HT1080 (cell line): Measurements from ENCODE around the gene AAMP. TPM values are rescaled to one million over a fixed set of nuclear protein-coding genes. Genes with fewer than 3 reads are reported as not detected.

Source experiments
- DNase-seq: peaks from one replicate; pipeline ENCODE4 v3.0.0-alpha.2; 2015; ENCODE audit warnings: low read depth
- total RNA-seq: library from RNA; depleted of rRNA; stranded (reverse); fragments of >200 nt; shearing (Covaris generic); gene quantifications from 2 replicates; pipeline ENCODE4 v1.2.3, GENCODE V29; 2014; rRNA removed

AAMP gene
- total RNA-seq, 1 experiment from 2014 or later: 226 TPM

DNA sequence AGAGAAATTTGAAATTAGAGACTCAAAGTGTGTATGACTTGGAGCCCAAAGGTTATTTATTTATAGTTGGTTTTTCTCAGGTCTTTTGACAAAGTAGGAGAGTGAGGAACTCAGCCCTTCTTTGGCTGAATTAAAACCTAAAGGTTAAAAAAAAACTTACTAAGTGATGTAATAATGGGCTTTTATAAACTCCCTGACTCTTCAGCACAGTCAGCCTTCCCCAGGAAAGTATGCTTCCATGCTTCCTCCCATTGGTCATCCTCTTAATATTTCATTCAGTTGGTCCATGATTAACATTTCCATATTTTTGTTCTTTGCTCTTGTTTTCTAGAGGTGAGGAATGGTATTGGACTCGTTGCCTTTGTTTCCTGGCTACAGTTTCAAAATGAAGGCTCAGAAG lies 45.8 kb downstream of the AAMP start:
- DNase-seq: no peak

DNA sequence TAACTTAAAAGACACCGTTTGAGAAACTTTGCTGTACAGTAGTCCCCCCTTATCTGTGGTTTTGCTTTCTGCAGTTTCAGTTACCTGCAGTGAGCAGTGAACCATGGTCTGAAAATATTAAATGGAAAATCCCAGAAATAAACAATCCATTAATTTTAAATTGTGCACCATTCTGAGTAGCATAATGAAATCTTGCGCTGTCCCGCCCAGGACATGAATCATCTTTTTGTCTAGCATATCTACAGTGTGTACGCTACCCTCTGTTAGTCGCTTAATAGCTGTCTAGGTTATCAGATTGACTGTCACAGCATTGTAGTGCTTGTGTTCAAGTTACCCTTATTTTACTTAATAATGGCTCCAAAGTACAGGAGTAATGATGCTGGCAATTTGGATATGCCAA lies 46.9 kb downstream of the AAMP start:
- no peak for DNase-seq

DNA sequence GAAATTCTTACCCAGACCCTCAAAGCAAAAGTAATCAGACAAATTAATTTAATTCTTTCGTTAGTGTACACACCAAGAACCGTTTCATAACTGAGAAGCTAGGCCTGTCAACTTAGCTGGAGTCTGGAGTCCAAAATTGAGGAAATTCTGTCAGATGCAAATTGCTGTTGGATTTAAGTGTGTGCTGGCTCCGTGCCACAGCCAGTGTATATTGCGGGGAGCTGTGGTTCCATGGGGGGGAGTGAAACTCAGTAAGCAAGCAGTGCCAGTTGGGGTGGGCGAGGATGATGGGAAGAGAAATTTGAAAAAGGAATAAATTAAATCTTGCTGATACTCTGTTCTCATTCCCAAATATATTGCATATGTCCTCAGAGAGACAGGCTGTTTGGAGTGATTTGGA lies 48.9 kb downstream of the AAMP start:
- DNase-seq: no peak

DNA sequence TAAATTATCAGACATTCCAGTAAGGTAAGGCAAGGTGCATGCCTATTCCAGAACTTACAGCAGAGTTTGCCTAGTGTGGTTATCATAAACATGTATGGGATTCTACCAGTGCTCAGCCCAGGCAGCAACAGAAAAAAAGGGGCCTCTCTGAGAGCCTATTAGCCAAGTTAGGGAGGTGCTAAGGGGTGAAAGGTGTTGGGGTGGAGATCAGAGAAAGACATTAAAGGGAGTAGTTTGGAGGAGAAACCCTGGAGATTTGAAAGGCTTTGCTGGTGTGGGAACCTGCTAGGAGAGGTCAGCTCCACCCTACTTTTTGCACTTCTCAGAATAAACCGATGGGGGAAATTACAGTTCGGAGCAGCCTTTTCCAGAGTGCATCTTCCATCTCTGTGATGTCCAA lies 50.0 kb downstream of the AAMP start:
- DNase-seq: no peak

DNA sequence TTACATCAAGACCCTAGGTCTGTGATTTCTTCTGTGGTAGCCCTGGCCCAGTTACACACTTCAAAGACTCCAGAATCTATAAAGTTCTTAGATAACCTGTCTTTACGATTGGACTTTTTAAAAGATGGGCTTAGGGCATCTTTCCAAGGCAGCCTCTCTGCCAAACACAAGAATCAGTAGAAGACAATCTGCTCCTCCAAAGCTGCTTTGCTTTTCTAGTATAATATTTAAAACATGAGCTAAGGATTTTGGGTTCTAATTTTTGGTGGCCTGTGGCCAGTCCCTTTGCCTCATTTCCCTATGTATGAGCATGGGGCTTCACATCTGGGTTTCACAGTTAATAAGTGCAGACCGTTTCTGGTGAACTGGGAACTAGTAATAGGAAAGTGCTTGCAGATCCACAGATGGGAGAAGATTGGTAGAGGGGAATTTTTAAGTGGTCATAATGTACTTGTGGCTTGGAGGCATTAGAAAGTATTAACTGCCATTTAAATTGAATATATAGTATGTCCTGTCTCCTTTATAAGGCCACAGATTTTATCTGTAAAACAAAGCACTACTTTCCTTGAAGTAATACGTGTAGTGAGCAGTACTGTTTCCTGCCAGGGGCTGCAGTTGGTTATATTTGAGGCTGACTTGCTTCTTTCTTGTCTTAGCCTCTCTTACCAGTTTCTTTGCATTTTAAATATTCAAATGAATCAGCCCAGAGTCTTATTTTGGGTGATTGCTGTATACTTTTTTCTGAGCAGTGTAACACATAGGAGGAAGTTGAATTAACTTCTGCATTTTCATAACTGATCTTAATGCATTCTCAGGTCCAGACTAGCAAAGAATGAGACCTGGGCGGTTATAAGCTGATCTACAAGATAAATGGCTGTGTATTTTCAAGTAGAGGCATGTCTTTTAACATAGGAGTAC lies 51.4 kb downstream of the AAMP start:
- no peak for DNase-seq

DNA sequence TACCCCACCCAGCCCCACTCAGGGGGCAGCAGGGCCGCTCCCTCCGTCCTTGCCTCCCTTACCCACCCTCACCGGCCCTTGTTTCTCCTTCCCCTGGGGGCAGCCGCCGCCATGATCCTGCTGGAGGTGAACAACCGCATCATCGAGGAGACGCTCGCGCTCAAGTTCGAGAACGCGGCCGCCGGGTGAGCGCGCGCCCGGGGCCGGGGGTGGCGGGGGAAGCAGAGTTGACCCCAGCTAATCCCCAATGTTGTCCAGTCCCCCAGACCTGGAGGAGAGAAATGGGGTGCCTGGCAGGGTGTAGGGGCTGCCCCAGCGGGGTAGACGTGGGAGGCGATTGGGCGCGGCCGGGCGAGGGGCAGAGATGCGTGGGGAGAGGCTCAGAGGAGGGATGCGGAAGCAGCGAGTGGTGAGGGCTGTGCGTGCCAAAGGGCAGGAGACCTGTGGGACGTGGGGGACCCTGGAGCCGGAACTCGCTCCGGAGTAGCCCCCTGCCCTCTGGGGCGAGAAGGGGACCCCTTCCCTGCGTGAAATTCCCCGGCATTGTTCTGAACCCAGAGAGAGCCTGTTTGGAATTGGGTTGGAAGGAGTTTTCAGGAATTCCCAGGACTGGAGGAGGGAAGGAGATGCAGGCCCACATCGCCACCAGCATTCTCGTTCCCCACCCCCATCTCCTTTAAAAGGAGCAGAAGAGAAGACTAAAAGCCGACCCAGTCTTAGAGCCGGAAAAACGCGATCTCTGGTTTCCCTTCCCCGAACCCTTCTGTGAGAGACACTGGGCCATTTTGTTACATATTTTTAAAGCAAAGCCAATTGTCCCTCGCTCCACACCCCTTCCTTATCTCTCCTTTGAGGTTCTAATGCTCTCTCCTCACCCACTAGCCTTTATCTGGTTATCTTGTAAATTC lies 52.3 kb downstream of the AAMP start:
- DNase-seq: peak; percentile 39

DNA sequence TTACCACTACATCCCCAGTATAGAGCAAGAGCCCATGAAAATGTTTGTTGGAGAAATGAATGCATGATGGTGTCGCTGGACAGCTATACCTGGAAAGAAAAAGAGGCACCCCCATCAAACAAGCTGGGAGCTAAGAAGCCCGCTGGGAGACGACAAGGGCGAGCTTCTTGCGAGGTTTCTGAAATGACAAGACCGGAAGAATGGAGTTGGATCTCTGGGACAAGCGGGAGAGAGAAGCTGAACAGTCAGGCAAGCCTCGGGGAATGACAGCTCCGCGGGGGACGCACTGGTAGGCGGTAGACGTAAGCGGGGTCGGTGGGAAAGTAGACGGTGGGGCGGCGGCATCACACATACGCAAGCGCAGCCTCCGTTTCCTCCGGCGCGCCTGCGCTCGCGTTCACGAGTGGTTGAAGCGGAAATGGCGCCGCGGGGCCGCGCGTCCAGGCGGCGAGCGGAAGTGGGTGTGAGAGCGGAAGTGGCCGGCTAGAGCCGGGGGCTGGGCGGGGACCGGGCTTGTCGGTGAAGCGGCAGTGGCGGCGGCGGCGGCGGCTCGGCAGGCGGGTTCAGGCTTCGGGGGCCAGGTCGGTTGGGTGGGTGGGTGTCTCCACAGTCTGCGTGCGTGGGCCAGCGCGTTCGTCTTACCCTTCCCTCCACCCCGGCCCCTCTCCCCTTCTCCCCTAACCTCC lies 53.1 kb downstream of the AAMP start, which contains the start of gene ARPC2:
ARPC2 (plus strand) TSS at position 516 of the 686 bp plus-strand sequence. CDS start 282 bp downstream, outside the sequence.
- DNase-seq: peak; percentile 94

DNA sequence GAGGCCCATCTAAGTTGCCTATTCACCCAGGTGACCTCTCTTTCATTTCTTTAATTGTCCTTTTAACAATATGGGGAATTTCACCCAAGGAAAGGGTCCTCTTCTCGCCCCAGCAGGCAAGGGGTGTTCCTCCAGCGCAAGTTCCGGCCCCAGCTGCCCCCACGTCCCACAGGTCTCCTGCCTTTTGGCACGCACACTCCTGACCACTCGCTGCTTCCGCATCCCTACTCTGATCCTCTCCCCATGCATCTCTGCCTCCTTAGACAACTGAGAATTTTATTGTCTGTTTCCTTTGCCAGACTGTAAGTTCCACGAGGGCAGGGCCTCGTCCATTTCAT lies 53.6 kb downstream of the AAMP start:
- DNase-seq: no peak

Other genes starting within 250 kb of the AAMP start
- not detected in 2 replicates for gene RUFY4, start 200.9 kb downstream of the AAMP start, total RNA-seq
- gene CXCR2, start 144.1 kb downstream of the AAMP start, total RNA-seq: 0.10 and 0.50 TPM in 2 replicates
- not detected in 2 replicates for gene CXCR1, start 103.2 kb downstream of the AAMP start, total RNA-seq
- gene ARPC2, start 52.9 kb downstream of the AAMP start, total RNA-seq: 422 and 493 TPM in 2 replicates
- gene GPBAR1, start 9.1 kb downstream of the AAMP start, total RNA-seq: 0.05 TPM in 1 of 2 replicates, not detected in the other
- 41.6 and 42.2 TPM in 2 replicates for gene PNKD, start 382 bp upstream of the AAMP start, total RNA-seq
- 78.7 and 93.7 TPM in 2 replicates for gene TMBIM1, start 22.4 kb upstream of the AAMP start, total RNA-seq
- gene CATIP, start 86.7 kb upstream of the AAMP start, total RNA-seq: not detected in 2 replicates
- gene SLC11A1, start 112.1 kb upstream of the AAMP start, total RNA-seq: 0.03 and 0.08 TPM in 2 replicates
- gene CTDSP1, start 129.7 kb upstream of the AAMP start, total RNA-seq: 47.3 and 61.2 TPM in 2 replicates
- gene VIL1, start 149.0 kb upstream of the AAMP start, total RNA-seq: 0.05 TPM in 1 of 2 replicates, not detected in the other